ENCODE measurements around the gene ADAMTS9. TPM values are rescaled to one million over a fixed set of nuclear protein-coding genes. Genes with fewer than 3 reads are reported as not detected.

Gene ADAMTS9
- polyA plus RNA-seq, 1 experiment = 0.16 TPM

DNA sequence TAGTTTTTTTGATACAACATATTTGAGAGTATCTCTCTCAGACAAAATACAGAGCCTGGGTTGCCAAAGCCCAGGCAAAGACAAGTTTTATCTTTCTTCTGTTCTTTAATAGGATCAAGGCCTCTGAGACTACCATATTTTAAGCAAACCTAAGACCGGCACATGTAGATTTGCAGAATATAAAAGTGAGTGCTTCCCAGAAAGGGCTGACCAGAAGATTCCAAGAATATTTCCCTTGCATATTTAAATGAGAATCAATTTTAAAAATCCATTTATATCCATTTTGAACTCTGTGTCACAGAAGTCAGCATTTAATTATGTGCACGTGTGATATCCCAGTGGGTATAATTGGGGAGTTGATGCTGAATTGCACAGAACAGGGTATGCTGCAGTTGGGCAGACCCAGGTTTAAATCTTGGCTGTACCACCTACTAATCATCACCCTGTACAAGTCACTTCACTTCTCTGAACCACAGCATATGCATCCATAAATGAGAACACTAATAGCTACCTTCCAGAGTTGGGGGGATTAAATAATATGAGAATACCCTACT is 191.9 kb downstream of the ADAMTS9 start:
- Histone ChIP-seq H3K36me3 (ENCODE audit: control insufficient read depth, insufficient read depth, low read length) (no peaks in the 10 kb centered on the region), H3K4me3 (ENCODE audit: low read depth, low read length) (no peak overlapping the region), H3K27me3 (ENCODE audit: control insufficient read depth, insufficient read depth, low read length) (peaks cover 3% of the 10 kb centered on the region)
- ChIA-PET POLR2A (no interaction called here), CTCF (interaction anchor here (1.0 kb wide), 1 partner anchor 32 kb away, joined by 3 read pairs; no protein-coding TSS in a partner anchor)
- TF ChIP-seq, protein P1, sequence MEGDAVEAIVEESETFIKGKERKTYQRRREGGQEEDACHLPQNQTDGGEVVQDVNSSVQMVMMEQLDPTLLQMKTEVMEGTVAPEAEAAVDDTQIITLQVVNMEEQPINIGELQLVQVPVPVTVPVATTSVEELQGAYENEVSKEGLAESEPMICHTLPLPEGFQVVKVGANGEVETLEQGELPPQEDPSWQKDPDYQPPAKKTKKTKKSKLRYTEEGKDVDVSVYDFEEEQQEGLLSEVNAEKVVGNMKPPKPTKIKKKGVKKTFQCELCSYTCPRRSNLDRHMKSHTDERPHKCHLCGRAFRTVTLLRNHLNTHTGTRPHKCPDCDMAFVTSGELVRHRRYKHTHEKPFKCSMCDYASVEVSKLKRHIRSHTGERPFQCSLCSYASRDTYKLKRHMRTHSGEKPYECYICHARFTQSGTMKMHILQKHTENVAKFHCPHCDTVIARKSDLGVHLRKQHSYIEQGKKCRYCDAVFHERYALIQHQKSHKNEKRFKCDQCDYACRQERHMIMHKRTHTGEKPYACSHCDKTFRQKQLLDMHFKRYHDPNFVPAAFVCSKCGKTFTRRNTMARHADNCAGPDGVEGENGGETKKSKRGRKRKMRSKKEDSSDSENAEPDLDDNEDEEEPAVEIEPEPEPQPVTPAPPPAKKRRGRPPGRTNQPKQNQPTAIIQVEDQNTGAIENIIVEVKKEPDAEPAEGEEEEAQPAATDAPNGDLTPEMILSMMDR (IDR thresholded peaks at IDR 0.05; ENCODE audit: insufficient read depth, low read depth, low read length) = no peak
- DNase-seq (ENCODE audit: low read depth) = no peak

DNA sequence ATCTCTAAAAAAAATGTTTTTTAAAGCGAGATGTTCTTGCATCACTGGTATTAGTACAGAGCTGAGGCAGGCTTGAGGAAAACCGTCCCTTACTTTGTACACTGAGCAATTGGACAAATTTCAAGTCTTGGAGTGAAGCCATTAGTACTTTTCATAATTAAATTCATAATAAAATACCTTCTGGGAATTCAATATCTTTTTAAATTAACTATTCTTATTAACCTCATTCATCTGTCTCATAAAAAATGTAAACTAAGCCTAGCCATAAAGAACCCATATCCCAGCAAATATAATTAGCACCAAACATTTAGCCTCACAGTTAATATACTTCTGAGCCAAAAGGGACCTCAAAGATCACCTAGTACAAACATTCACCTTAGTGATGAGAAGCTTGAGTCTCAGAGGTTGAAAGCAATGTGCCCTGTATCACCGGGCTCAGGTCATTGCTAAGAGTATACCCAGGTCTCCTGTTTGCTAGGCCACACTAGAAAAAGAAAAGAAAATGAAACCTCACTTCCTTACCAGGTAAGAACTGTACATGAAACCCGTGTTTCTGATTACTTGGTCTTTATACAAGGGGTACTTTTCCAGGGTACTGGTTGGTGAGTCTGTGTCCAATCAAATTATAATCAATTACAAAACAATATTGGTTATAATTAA is 192.5 kb downstream of the ADAMTS9 start:
- TF ChIP-seq, protein P1 (IDR thresholded peaks at IDR 0.05; ENCODE audit: insufficient read depth, low read depth, low read length) = no peak
- POLR2A ChIA-PET = interaction anchor here (0.5 kb wide), 1 partner anchor 23 kb away, joined by 3 read pairs; no protein-coding TSS in a partner anchor
- H3K36me3 ChIP-seq (ENCODE audit: control insufficient read depth, insufficient read depth, low read length) = no peaks in the 10 kb centered on the region
- CTCF ChIA-PET = interaction anchor here (1.5 kb wide), 1 partner anchor 11 kb away, joined by 8 read pairs; no protein-coding TSS in a partner anchor
- no peak overlapping the region for H3K4me3 ChIP-seq (ENCODE audit: low read depth, low read length)
- H3K27me3 ChIP-seq (ENCODE audit: control insufficient read depth, insufficient read depth, low read length) = peaks cover 2% of the 10 kb centered on the region
- DNase-seq (ENCODE audit: low read depth) = no peak

DNA sequence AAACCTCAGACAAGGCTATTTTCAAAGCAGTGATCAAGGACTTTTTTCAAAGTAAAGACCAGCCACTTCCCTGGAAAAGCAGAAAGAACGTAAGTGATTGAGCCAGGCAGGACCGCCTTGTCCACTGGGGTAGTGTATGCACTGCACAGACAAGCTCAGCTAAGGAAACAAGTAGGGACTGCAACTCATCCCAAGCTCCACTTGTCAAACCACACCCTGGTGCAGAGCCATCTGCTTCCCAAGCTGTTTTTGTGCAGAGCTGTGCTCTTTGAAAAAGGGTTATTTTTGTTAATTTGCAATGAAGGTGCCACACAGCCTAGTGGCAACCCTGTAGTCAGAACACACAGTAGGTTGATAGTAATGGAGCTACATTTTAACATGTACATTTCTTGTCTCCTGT is 193.3 kb downstream of the ADAMTS9 start:
- ChIA-PET POLR2A (interaction anchor here (0.5 kb wide), 1 partner anchor 24 kb away, joined by 3 read pairs; no protein-coding TSS in a partner anchor), CTCF (interaction anchor here (0.6 to 1.5 kb wide), 2 partner anchors 10 to 1238 kb away, joined by 3 to 8 read pairs; no protein-coding TSS in a partner anchor)
- no peak for DNase-seq (ENCODE audit: low read depth)
- Histone ChIP-seq H3K27me3 (ENCODE audit: control insufficient read depth, insufficient read depth, low read length) (peaks cover 2% of the 10 kb centered on the region), H3K4me3 (ENCODE audit: low read depth, low read length) (no peak overlapping the region), H3K36me3 (ENCODE audit: control insufficient read depth, insufficient read depth, low read length) (no peaks in the 10 kb centered on the region)
- TF ChIP-seq, protein P1 (IDR thresholded peaks at IDR 0.05; ENCODE audit: insufficient read depth, low read depth, low read length) = no peak

DNA sequence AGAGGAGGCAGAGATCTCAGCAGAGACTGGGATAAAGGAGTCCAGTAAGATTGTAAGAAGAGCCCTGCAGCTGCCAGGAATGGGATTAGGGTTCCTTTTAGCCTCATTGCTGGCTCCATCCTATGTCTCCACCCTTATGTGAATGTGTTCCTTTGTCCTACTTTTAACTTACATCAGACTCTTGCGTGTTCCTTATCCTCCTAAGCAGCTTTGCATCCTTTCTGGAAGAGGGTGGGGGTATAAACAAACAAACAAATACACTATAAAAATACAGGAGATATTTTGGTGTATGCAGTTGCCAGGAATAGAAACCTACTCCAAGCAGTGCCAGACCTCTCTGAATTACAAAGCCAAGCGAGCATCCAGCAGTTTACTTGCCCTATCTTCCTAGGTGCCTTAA is 194.7 kb downstream of the ADAMTS9 start:
- Histone ChIP-seq H3K27me3 (ENCODE audit: control insufficient read depth, insufficient read depth, low read length) (peaks cover 5% of the 10 kb centered on the region), H3K4me3 (ENCODE audit: low read depth, low read length) (no peak overlapping the region), H3K36me3 (ENCODE audit: control insufficient read depth, insufficient read depth, low read length) (no peaks in the 10 kb centered on the region)
- CTCF ChIA-PET = interaction anchor here (1.6 kb wide), 1 partner anchor 11 kb away, joined by 7 read pairs; no protein-coding TSS in a partner anchor
- POLR2A ChIA-PET = no interaction called here
- TF ChIP-seq, protein P1 (IDR thresholded peaks at IDR 0.05; ENCODE audit: insufficient read depth, low read depth, low read length) = no peak
- no peak for DNase-seq (ENCODE audit: low read depth)

DNA sequence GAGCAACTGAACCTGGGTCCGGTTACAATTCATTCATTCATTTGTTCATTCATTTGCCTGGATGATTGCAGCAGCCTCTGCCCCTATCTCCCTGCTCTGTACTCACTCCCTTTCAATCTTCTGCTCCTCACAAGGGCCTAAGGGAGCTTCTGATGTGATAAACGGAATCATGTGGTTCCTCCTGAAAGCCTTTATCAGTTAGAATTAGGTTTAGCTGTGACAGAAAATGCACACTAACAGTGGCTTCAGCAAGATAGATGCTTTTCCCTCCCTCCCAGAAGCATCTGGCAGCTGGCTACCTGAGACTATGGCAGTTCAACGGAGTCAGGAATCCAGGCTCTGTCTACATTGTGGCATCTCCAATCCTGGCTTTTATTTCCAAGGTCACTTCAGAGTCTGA is 196.0 kb downstream of the ADAMTS9 start:
- Histone ChIP-seq H3K4me3 (ENCODE audit: low read depth, low read length) (no peak overlapping the region), H3K27me3 (ENCODE audit: control insufficient read depth, insufficient read depth, low read length) (peaks cover 5% of the 10 kb centered on the region), H3K36me3 (ENCODE audit: control insufficient read depth, insufficient read depth, low read length) (no peaks in the 10 kb centered on the region)
- ChIA-PET POLR2A (no interaction called here), CTCF (interaction anchor here (1.1 to 1.6 kb wide), 2 partner anchors 8 to 10 kb away, joined by 5 to 7 read pairs; no protein-coding TSS in a partner anchor)
- no peak for DNase-seq (ENCODE audit: low read depth)
- TF ChIP-seq, protein P1 (IDR thresholded peaks at IDR 0.05; ENCODE audit: insufficient read depth, low read depth, low read length) = no peak

Measured in BJ (cell line).